NK-92 (cell line): ENCODE data around the gene SPTLC3.

Source experiments
- DNase-seq: peaks from one replicate; lab custom pipeline; 2025; ENCODE audit not compliant: unreplicated experiment; lab: John Stamatoyannopoulos, UW

The SPTLC3 gene

DNA sequence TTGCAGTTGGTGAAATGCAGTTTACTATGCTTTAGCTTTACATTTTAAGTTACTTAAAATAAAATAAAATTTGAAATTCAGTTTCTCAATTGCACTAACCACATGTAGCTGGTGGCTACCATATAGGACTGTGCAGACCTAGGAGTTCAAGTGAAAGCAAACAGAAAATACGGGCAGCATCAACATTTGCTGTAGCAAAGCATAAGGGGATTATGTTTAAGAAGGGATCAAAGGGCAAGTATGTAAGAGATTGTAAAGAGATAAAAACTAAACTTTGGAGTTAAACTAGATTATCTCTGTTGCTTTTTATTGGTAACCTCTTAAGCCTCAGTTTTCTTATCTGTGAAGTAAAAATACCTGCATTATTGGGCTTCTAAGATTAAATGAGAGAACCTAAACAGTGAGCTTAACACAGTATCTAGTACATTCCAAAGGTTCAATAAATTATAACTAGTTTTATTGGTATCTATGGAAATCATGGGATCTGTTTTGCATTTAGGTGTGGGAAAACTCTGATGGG lies 81.2 kb downstream of the SPTLC3 start:
- no peak for DNase-seq

DNA sequence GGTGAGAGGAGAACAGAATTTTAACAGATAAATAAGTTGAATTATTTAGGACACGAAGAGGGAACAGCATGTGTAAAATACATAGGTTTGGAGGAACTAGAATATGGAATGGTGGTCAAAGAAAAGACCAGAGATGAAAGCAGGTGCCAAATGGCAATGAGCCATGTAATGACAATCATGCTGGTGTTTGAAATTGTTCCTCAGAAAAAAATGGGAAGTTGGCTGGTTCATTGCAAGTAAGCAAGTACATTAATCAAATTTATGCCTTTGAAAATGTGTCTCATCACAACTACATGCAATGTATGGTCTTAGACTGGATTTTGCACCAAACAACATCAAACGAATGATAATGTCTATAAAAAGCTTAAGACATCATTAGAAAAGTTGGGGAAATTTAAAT lies 83.3 kb downstream of the SPTLC3 start:
- DNase-seq: no peak

DNA sequence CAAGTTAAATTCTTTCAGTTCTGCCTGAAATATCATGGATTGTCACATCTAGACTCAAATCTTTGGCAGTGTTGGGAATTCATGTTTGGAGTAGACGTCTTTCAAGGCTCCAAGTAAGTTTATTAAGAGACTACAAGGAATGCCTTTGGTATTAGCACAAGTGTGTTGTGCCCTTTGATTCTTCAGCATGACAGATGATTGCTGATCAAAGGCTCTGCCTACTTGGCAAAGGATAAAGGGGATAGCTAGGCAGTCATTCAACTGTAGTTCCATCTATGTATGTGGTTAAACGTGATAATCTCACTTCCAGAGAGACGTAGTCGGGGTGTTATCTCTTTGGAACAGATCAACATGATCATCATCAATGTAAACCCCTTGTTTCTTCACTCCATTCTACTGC lies 86.2 kb downstream of the SPTLC3 start:
- DNase-seq: no peak

GRCh38 chr20:13098720-13099355 lies 90.1 kb downstream of the SPTLC3 start:
- DNase-seq: no peak

GRCh38 chr20:13099676-13100075 lies 90.9 kb downstream of the SPTLC3 start:
- DNase-seq: no peak

DNA sequence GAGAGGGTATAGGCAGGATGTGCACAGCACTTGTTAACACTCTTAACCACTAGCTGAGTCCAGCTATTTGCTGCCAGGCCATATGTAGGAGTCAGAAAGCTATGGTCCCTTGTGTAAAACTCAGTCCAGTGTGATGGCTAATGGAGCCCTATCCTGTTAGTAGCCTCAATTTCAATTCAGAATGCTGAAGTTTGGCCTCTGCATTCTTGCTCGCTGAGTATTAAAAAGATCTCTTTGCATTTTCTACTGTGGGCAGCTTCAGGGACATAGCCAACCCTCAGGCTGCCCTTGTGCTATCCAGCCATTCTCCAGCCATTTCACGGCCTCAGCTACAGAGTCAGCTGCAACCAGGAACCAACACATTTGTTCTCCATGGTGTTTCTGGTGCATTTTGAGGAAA lies 92.5 kb downstream of the SPTLC3 start:
- DNase-seq: no peak

- no peak for DNase-seq
Observed at GRCh38 chr20:13101706-13102105, 92.9 kb downstream of the SPTLC3 start.

DNA sequence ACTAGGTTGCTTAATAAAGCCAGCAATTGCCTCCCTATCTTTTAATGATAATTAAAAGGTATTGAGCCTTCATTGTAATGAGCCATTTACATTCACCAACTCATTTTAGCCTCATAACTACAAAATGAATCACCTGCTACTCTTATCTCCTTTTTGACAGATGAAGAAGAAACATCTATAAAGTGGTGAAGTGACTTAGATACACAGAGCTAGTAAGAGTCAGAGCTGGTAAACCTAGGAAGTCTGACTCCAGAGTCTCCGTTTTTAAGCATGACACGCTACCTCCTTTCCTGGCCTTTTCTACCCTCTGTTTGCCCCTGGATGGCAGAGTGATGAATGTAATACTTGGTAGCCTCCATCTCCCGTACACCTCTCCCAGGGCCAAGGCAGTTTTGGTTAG lies 93.5 kb downstream of the SPTLC3 start:
- DNase-seq: no peak

DNA sequence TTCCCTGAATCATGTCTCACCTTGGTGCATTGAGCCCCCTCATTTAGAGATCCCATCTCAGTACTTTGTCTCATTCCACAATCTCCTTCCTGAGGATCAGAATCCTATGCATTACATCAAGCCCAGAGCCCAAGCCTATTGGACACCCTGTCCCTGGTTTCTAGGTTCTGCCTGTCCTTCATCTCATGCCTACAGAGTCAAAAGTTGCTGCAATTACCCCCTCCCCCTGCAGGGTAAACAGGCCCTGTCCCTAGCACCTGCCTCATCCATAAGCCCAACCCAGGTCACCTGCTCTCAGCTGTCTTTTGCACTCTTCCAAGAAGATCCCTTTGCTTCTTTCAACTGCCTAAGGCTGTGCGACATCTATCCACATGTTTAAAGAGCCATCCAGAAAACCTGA lies 93.9 kb downstream of the SPTLC3 start:
- no peak for DNase-seq

- DNase-seq: no peak
Observed at GRCh38 chr20:13105039-13105438, 96.3 kb downstream of the SPTLC3 start.

GRCh38 chr20:13105864-13106457 lies 97.2 kb downstream of the SPTLC3 start:
- DNase-seq: no peak

DNA sequence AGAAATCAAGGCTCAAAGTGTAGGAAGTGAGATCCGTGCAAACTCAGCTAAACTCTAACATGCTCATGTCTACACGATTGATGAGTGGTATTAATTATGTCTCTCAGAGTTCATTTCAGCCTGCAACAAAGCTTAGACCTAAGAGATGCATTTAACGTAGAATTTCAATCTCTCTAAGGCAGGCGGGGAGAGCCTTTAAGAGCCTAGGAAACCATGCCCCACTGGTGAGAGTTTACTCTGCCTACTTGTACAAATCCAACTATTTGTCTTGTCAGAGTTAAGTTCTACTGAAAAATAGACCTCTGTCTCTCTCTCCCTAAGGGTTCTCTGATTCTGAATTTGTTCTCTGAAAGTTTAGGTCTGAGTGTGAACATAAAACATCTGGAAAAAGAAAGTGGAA lies 100.9 kb downstream of the SPTLC3 start:
- DNase-seq: no peak

DNA sequence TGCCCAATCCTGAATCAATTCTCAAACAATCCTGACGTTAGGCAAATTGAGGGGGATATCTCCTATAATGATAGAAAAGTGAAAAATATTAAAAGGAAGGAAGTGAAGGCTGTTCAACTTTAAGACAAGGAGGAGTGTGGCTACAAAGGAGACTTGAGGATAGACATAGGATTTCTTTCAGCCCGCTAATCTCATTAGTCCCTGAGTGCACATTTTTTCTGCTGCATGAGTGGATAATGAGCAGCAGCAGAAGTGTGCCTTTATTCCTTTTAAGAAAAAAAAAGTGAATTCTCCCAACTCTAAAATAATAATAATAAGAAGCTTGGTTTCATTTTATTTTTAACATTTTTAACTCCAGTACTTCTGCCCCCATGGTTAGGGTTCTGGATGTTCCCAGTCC lies 102.0 kb downstream of the SPTLC3 start:
- DNase-seq: no peak

GRCh38 chr20:13111249-13111911 lies 102.6 kb downstream of the SPTLC3 start:
- DNase-seq: no peak

DNA sequence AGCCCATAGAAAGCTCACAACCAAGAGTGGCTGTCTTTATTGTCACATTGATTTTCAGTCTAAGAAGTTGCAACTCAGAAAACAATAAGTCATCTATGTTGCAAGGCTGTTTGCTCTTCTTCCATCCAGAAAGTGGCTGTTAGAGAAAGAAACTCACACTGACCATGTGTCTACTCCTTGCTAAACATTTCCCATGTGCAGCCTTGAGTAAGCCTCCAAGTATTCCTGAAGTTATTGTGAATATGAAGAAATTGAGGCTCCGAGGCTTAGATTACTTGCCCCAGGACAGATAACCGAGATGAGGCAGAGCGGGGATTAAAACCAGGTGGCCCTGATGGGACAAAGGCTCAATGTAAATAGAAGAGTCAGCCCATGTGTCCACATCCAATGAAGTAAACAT lies 105.0 kb downstream of the SPTLC3 start:
- no peak for DNase-seq

DNA sequence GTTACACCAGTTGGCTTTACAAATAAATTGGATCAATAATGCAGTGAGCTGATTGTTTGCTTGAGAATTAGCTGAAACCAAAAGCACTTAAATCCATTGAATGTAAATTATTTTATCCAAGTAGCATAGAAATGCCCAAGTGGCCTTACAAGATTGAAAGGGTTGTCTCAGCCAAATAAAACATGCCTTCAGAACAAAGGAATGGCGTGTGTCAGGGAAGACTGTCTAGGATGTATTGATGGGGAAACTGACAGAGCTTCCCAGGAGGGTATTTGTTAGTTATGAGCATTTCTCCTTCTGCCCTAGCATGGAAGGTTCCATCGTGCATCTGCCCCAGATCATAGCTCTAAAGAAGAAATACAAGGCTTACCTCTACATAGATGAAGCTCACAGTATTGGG lies 108.4 kb downstream of the SPTLC3 start:
- DNase-seq: no peak

DNA sequence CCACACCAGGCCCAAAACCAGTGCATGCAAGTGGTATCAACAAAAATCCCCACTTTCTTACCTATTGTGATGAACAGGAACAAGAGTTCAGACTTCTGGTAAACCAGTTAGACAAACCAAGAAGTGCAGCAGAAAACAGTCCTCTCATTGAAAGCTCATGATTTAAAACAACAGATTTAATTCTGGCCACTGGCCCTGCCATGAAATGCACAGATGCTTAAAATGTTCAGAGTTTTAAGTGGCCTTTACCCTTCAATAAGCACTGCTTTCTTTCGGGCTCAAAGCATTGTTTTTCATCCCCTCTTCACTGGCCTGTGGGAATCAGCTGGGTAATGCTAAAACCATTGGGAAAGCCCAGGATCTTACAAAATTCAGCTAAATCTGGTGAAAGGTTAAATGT lies 109.9 kb downstream of the SPTLC3 start:
- DNase-seq: no peak

DNA sequence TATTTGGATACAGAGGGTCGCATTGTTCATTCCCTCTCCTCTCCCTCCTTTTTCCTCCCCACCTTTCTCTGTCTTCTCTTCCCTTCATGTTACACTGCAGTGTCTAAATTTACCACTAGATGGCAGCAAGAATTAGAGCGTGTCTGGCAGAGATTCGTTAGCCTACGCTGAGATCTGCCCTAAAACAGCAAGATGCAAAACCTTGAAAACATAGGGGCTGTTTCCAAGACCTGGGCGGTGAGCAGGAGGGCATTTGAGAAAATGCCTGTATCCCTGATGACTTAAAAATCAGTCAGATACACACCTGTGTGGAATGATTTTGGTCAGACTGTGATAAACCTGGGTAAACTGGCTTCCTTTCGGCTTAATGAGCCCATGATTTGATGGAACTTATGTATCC lies 110.8 kb downstream of the SPTLC3 start:
- DNase-seq: no peak

DNA sequence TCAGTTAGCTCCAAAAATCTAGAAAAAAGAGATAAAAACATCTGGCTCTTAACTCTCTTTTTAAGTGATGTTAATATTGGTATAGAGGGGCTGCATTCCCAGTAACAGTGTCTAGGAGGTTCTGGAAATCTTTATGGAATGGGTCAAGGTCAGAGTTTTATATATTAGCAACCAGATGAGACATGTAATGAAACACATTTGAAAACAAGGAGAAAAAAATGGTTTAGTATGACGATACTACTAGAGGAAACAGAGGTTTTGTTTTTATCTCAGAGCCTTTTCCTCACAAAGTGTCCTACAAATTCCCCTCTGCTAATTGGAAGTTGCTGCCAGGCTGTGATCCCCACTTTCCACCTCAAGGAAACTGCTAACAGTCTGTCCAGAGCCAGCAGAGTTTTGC lies 111.7 kb downstream of the SPTLC3 start:
- DNase-seq: no peak

- no peak for DNase-seq
Observed at GRCh38 chr20:13121840-13122515, 113.2 kb downstream of the SPTLC3 start.

- DNase-seq: no peak
Observed at GRCh38 chr20:13125486-13125885, 116.7 kb downstream of the SPTLC3 start.

DNA sequence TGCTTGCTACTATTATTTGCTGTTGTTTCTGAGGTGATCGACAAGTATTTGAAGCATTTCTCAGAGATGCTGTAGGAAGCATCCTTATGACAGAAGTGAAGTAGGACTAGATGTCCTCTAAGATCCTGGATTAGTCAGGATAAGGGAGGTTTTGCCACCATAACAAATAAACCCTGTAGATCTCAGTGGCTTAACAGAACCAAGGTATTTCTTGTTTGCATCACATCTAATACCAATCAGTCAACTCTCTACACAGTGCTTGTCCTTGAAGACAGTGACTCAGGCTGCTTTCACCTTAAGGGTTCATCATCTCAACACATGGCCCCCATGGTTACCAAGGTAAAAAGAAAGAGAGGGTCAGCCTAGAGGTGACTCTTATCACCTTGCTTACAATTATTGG lies 119.4 kb downstream of the SPTLC3 start:
- no peak for DNase-seq
